Stimulated activated memory B cell treated with anti-CD40 and anti-IgM and Interleukin-4, amounts not matched to agents 10 μg/mL and 1 μg/mL and 100 μg/mL, for 72 hours (primary cell): ENCODE measurements around the gene ARID3B.

ENCODE experiments used
- ATAC-seq: fragments of 150-1000 bp; cut with Tn5 transposase; 2 replicates; pipeline ENCODE4 v1.10.0; 2021
- H3K27ac Mint-ChIP-seq: one replicate; pipeline ENCODE4 v1.8.0; 2022; ENCODE audit warnings: mild to moderate bottlenecking, mixed read lengths
- H3K27me3 Mint-ChIP-seq: one replicate; pipeline ENCODE4 v1.8.0; 2022; ENCODE audit warnings: mixed read lengths
- H3K36me3 Mint-ChIP-seq: one replicate; pipeline ENCODE4 v1.8.0; 2022; ENCODE audit warnings: mixed read lengths
- H3K4me1 Mint-ChIP-seq: one replicate; pipeline ENCODE4 v1.8.0; 2022; ENCODE audit warnings: mixed read lengths
- H3K4me3 Mint-ChIP-seq: one replicate; pipeline ENCODE4 v1.8.0; 2022; ENCODE audit warnings: mild to moderate bottlenecking, moderate library complexity, mixed read lengths
- H3K9me3 Mint-ChIP-seq: one replicate; pipeline ENCODE4 v1.8.0; 2022; ENCODE audit warnings: mixed read lengths

The ARID3B gene

GRCh38 chr15:74613953-74614743 is 73.1 kb downstream of the ARID3B start:
- no peak for ATAC-seq
- Mint-ChIP-seq H3K4me1 (peaks cover 30% of the 10 kb centered on the region), H3K27me3 (no peaks in the 10 kb centered on the region), H3K27ac (peak overlapping the region; percentile 98), H3K4me3 (peak overlapping the region; percentile 90), H3K36me3 (peaks cover 6% of the 10 kb centered on the region), H3K9me3 (no peaks in the 10 kb centered on the region)

GRCh38 chr15:74614744-74615507 is 73.9 kb downstream of the ARID3B start:
- peak overlapping the region; percentile 98 for H3K27ac Mint-ChIP-seq
- H3K4me1 Mint-ChIP-seq = peaks cover 38% of the 10 kb centered on the region
- no peaks in the 10 kb centered on the region for H3K27me3 Mint-ChIP-seq
- H3K4me3 Mint-ChIP-seq = peak overlapping the region; percentile 90
- ATAC-seq = peak; percentile 80
- H3K36me3 Mint-ChIP-seq = peaks cover 11% of the 10 kb centered on the region
- no peaks in the 10 kb centered on the region for H3K9me3 Mint-ChIP-seq

- Mint-ChIP-seq H3K27ac (peak within 1 kb of the TSS; percentile 98), H3K4me1 (peaks cover 46% of the 10 kb centered on the region), H3K27me3 (no peaks in the 10 kb centered on the region), H3K4me3 (peak within 1 kb of the TSS; percentile 90), H3K36me3 (peaks cover 20% of the 10 kb centered on the region), H3K9me3 (no peaks in the 10 kb centered on the region)
- ATAC-seq = peak; percentile 93
Observed at GRCh38 chr15:74615508-74616365, 74.7 kb downstream of the ARID3B start, which contains the start of gene CLK3. CLK3 (plus strand) TSS chr15:74615836; CDS start chr15:74619197, 3,361 bp downstream.

- H3K36me3 Mint-ChIP-seq = peaks cover 27% of the 10 kb centered on the region
- H3K4me1 Mint-ChIP-seq = peaks cover 53% of the 10 kb centered on the region
- ATAC-seq = no peak
- H3K9me3 Mint-ChIP-seq = no peaks in the 10 kb centered on the region
- H3K27me3 Mint-ChIP-seq = no peaks in the 10 kb centered on the region
- H3K4me3 Mint-ChIP-seq = peak overlapping the region; percentile 90
- peak overlapping the region; percentile 98 for H3K27ac Mint-ChIP-seq
Observed at GRCh38 chr15:74616366-74616939, 75.4 kb downstream of the ARID3B start.

- peaks cover 54% of the 10 kb centered on the region for H3K4me1 Mint-ChIP-seq
Observed at GRCh38 chr15:74616996-74617395, 76.0 kb downstream of the ARID3B start.

GRCh38 chr15:74618841-74619596 is 78.0 kb downstream of the ARID3B start:
- H3K36me3 Mint-ChIP-seq = peaks cover 51% of the 10 kb centered on the region
- H3K9me3 Mint-ChIP-seq = no peaks in the 10 kb centered on the region
- H3K27ac Mint-ChIP-seq = peak overlapping the region; percentile 98
- no peak for ATAC-seq
- no peak overlapping the region for H3K4me3 Mint-ChIP-seq
- H3K4me1 Mint-ChIP-seq = peaks cover 65% of the 10 kb centered on the region
- no peaks in the 10 kb centered on the region for H3K27me3 Mint-ChIP-seq

More at GRCh38 chr15:74616996-74617395, 76.0 kb downstream of the ARID3B start:
- Mint-ChIP-seq H3K36me3 (peaks cover 31% of the 10 kb centered on the region), H3K27me3 (no peaks in the 10 kb centered on the region), H3K4me3 (peak overlapping the region; percentile 90), H3K27ac (peak overlapping the region; percentile 98), H3K9me3 (no peaks in the 10 kb centered on the region)
- ATAC-seq = no peak

GRCh38 chr15:74619916-74620635 is 79.1 kb downstream of the ARID3B start:
- no peak for ATAC-seq
- Mint-ChIP-seq H3K36me3 (peaks cover 61% of the 10 kb centered on the region), H3K27ac (no peak overlapping the region), H3K9me3 (no peaks in the 10 kb centered on the region), H3K4me3 (no peak overlapping the region), H3K27me3 (no peaks in the 10 kb centered on the region), H3K4me1 (peaks cover 65% of the 10 kb centered on the region)

GRCh38 chr15:74620636-74621545 is 79.9 kb downstream of the ARID3B start:
- H3K9me3 Mint-ChIP-seq = no peaks in the 10 kb centered on the region
- ATAC-seq = peak; percentile 90
- peak overlapping the region; percentile 30 for H3K27ac Mint-ChIP-seq
- peaks cover 70% of the 10 kb centered on the region for H3K36me3 Mint-ChIP-seq
- H3K27me3 Mint-ChIP-seq = no peaks in the 10 kb centered on the region
- peaks cover 71% of the 10 kb centered on the region for H3K4me1 Mint-ChIP-seq
- H3K4me3 Mint-ChIP-seq = no peak overlapping the region

- peak overlapping the region; percentile 88 for H3K27ac Mint-ChIP-seq
- no peaks in the 10 kb centered on the region for H3K27me3 Mint-ChIP-seq
- peaks cover 76% of the 10 kb centered on the region for H3K36me3 Mint-ChIP-seq
- no peak overlapping the region for H3K4me3 Mint-ChIP-seq
- peaks cover 73% of the 10 kb centered on the region for H3K4me1 Mint-ChIP-seq
- ATAC-seq = no peak
- H3K9me3 Mint-ChIP-seq = no peaks in the 10 kb centered on the region
Observed at GRCh38 chr15:74621546-74621920, 80.5 kb downstream of the ARID3B start.

GRCh38 chr15:74621936-74622335 is 80.9 kb downstream of the ARID3B start:
- ATAC-seq = no peak
- peaks cover 73% of the 10 kb centered on the region for H3K4me1 Mint-ChIP-seq
- H3K27me3 Mint-ChIP-seq = no peaks in the 10 kb centered on the region
- H3K27ac Mint-ChIP-seq = peak overlapping the region; percentile 88
- H3K9me3 Mint-ChIP-seq = no peaks in the 10 kb centered on the region
- no peak overlapping the region for H3K4me3 Mint-ChIP-seq
- peaks cover 76% of the 10 kb centered on the region for H3K36me3 Mint-ChIP-seq

GRCh38 chr15:74622758-74623157 is 81.7 kb downstream of the ARID3B start:
- Mint-ChIP-seq H3K9me3 (no peaks in the 10 kb centered on the region), H3K36me3 (peaks cover 80% of the 10 kb centered on the region), H3K4me1 (peaks cover 73% of the 10 kb centered on the region), H3K4me3 (no peak overlapping the region), H3K27me3 (no peaks in the 10 kb centered on the region), H3K27ac (peak overlapping the region; percentile 88)
- no peak for ATAC-seq

- no peak for ATAC-seq
Observed at GRCh38 chr15:74624020-74624602, 83.1 kb downstream of the ARID3B start.

More at GRCh38 chr15:74624020-74624602, 83.1 kb downstream of the ARID3B start:
- Mint-ChIP-seq H3K27ac (peak overlapping the region; percentile 88), H3K27me3 (no peaks in the 10 kb centered on the region), H3K4me3 (no peak overlapping the region), H3K9me3 (no peaks in the 10 kb centered on the region), H3K4me1 (peaks cover 73% of the 10 kb centered on the region), H3K36me3 (peaks cover 90% of the 10 kb centered on the region)
